Measurements from ENCODE around the gene SLC39A11.

SLC39A11 gene

GRCh38 chr17:72677714-72678390 is 414.6 kb downstream of the SLC39A11 start:
- no peak for ATAC-seq

GRCh38 chr17:72677108-72677507 is 415.4 kb downstream of the SLC39A11 start:
- no peak for ATAC-seq
- no peak for TF ChIP-seq CSRNP3 (CRISPR knock-in tag; IDR thresholded peaks at IDR 0.05)
- no peak for TF ChIP-seq ZNF8 (CRISPR knock-in tag; IDR thresholded peaks at IDR 0.05)
- TF ChIP-seq PPARA (CRISPR knock-in tag; IDR thresholded peaks at IDR 0.05; ENCODE audit: borderline replicate concordance) = no peak
- TF ChIP-seq ESRRG (CRISPR knock-in tag; IDR thresholded peaks at IDR 0.05) = no peak
- no peak for TF ChIP-seq TCF4 (CRISPR knock-in tag; IDR thresholded peaks at IDR 0.05; ENCODE audit: borderline replicate concordance)
- TF ChIP-seq BACH2 (CRISPR knock-in tag; IDR thresholded peaks at IDR 0.05; ENCODE audit: borderline replicate concordance) = no peak
- no peak for TF ChIP-seq PATZ1 (CRISPR knock-in tag; IDR thresholded peaks at IDR 0.05; ENCODE audit: borderline replicate concordance)
- TF ChIP-seq RARB (CRISPR knock-in tag; IDR thresholded peaks at IDR 0.05) = no peak
- no peak for TF ChIP-seq ZNF70 (CRISPR knock-in tag; IDR thresholded peaks at IDR 0.05)
- no peak for TF ChIP-seq ZC3H10 (CRISPR knock-in tag; IDR thresholded peaks at IDR 0.05)

More at GRCh38 chr17:72677714-72678390, 414.6 kb downstream of the SLC39A11 start:
- TF ChIP-seq ARNTL (CRISPR knock-in tag; IDR thresholded peaks at IDR 0.05; ENCODE audit: borderline replicate concordance, low read depth) (no peak), TCF4 (CRISPR knock-in tag; IDR thresholded peaks at IDR 0.05; ENCODE audit: borderline replicate concordance) (no peak)

GRCh38 chr17:72672729-72673128 is 419.8 kb downstream of the SLC39A11 start:
- TF ChIP-seq BACH2 (CRISPR knock-in tag; IDR thresholded peaks at IDR 0.05; ENCODE audit: borderline replicate concordance) = no peak
- no peak for TF ChIP-seq OSR1 (CRISPR knock-in tag; IDR thresholded peaks at IDR 0.05)
- TF ChIP-seq CSDC2 (CRISPR knock-in tag; IDR thresholded peaks at IDR 0.05) = no peak
- TF ChIP-seq SNAI2 (CRISPR knock-in tag; IDR thresholded peaks at IDR 0.05) = no peak
- no peak for TF ChIP-seq CSRNP3 (CRISPR knock-in tag; IDR thresholded peaks at IDR 0.05)
- no peak for TF ChIP-seq POU6F1 (CRISPR knock-in tag; IDR thresholded peaks at IDR 0.05; ENCODE audit: borderline replicate concordance, low read depth)
- no peak for TF ChIP-seq ZNF565 (CRISPR knock-in tag; conservative IDR thresholded peaks at IDR 0.05; ENCODE audit: low read depth)
- no peak for TF ChIP-seq ESRRG (CRISPR knock-in tag; IDR thresholded peaks at IDR 0.05)
- no peak for TF ChIP-seq ZC3H10 (CRISPR knock-in tag; IDR thresholded peaks at IDR 0.05)
- ATAC-seq = no peak

- TF ChIP-seq ZFP3 (CRISPR knock-in tag; IDR thresholded peaks at IDR 0.05) (no peak), ESRRG (CRISPR knock-in tag; IDR thresholded peaks at IDR 0.05) (no peak), CSDC2 (CRISPR knock-in tag; IDR thresholded peaks at IDR 0.05) (no peak), RARB (CRISPR knock-in tag; IDR thresholded peaks at IDR 0.05) (no peak)
- ATAC-seq = no peak
These were observed 421.5 kb downstream of the SLC39A11 start for GRCh38 chr17:72671016-72671415.

- TF ChIP-seq TSHZ2 (CRISPR knock-in tag; IDR thresholded peaks at IDR 0.05) = no peak
- ATAC-seq = no peak
These were observed 425.1 kb downstream of the SLC39A11 start for GRCh38 chr17:72667096-72668063.

Measured in SK-N-SH treated with all-trans-retinoic acid at 6 μM for 48 hours (cell line).